BLaER1 (cell line): ENCODE data around the gene ANKFN1.
A peak's percentile ranks its signal among the peaks of the same experiment; 100 is the strongest.

Experiments used
- H3K27ac ChIP-seq: shearing (Covaris generic); formaldehyde crosslinking; 2 replicates; pipeline ENCODE4 v1.8.1; 2022
- H3K27me3 ChIP-seq: shearing (Covaris generic); formaldehyde crosslinking; 2 replicates; pipeline ENCODE4 v1.8.1; 2022
- H3K36me3 ChIP-seq: shearing (Covaris generic); formaldehyde crosslinking; 2 replicates; pipeline ENCODE4 v1.8.1; 2022
- H3K4me1 ChIP-seq: shearing (Covaris generic); formaldehyde crosslinking; 2 replicates; pipeline ENCODE4 v1.8.1; 2022
- H3K4me2 ChIP-seq: shearing (Covaris generic); formaldehyde crosslinking; 2 replicates; pipeline ENCODE4 v1.8.1; 2022
- H3K4me3 ChIP-seq: shearing (Covaris generic); formaldehyde crosslinking; 2 replicates; pipeline ENCODE4 v1.8.1; 2022
- H3K9ac ChIP-seq: shearing (Covaris generic); formaldehyde crosslinking; 2 replicates; pipeline ENCODE4 v1.8.1; 2022
- H3K9me3 ChIP-seq: shearing (Covaris generic); formaldehyde crosslinking; 2 replicates; pipeline ENCODE4 v1.8.1; 2022
- H4K20me1 ChIP-seq: shearing (Covaris generic); formaldehyde crosslinking; 2 replicates; pipeline ENCODE4 v1.8.1; 2022
- Cebpa-rat ChIP-seq: shearing (Covaris generic); IDR thresholded peaks from 2 replicates; pipeline ENCODE4 v1.8.1; 2022

ANKFN1 gene

DNA sequence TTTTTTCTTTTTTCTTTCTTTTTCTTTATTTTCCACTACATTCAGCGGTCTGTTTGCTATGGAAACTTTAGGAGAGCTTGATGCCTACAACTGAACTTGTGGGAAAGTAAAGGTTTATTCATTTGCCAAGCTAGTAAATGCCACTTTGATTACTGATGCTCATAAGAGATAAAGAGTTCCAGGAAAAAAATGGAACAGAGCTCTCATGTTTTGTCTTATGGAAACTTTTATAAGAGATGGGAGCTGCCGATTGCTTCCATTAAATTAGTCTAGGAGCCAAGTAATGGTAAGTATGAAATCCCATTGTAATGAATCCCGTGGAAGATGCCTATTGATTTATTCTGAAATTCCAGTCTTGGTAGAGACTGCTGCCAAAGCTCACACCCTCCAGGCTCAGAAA is 7.1 kb downstream of the ANKFN1 start:
- Histone ChIP-seq H3K4me3 (no peak overlapping the region), H3K4me2 (no peak overlapping the region), H3K4me1 (no peaks in the 10 kb centered on the region), H4K20me1 (no peaks in the 10 kb centered on the region), H3K9me3 (no peaks in the 10 kb centered on the region), H3K36me3 (no peaks in the 10 kb centered on the region), H3K9ac (no peak overlapping the region), H3K27me3 (no peaks in the 10 kb centered on the region), H3K27ac (no peak overlapping the region)
- no peak for TF ChIP-seq Cebpa-rat

DNA sequence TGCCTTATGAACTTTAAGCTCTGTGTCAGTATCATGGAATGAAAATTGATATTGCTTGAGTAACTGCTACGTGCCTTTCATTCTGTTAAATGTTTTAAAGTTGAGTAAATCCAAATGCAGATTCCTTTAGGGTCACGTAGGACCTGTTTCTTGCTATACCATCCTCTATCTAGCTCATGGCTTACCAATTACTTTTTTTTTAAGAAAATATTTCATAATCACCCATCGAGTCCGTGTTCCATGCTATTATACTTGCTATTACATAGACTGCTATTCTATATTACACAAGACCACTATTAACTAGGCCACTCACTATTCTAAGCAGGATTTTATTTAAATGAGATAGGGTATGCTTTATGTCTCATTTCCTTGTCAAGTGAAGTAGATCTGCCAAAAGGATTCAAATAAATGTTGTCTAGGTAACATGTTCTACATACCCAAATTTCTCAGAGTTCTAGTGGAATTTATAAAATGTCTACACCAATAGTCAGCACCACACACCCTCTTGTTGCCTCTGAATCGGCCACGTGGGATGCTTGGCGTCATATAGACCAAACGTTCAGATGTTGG is 11.9 kb downstream of the ANKFN1 start:
- no peak overlapping the region for H3K4me2 ChIP-seq
- H3K27ac ChIP-seq: no peak overlapping the region
- H4K20me1 ChIP-seq: no peaks in the 10 kb centered on the region
- no peak overlapping the region for H3K9ac ChIP-seq
- H3K4me1 ChIP-seq: no peaks in the 10 kb centered on the region
- no peaks in the 10 kb centered on the region for H3K27me3 ChIP-seq
- H3K36me3 ChIP-seq: no peaks in the 10 kb centered on the region
- H3K9me3 ChIP-seq: no peaks in the 10 kb centered on the region
- no peak overlapping the region for H3K4me3 ChIP-seq
- TF ChIP-seq Cebpa-rat: no peak

- no peak overlapping the region for H3K4me2 ChIP-seq
- H3K36me3 ChIP-seq: no peaks in the 10 kb centered on the region
- no peaks in the 10 kb centered on the region for H3K27me3 ChIP-seq
- H3K27ac ChIP-seq: no peak overlapping the region
- no peaks in the 10 kb centered on the region for H3K9me3 ChIP-seq
- TF ChIP-seq Cebpa-rat: no peak
- no peaks in the 10 kb centered on the region for H4K20me1 ChIP-seq
- H3K4me1 ChIP-seq: no peaks in the 10 kb centered on the region
- no peak overlapping the region for H3K9ac ChIP-seq
- H3K4me3 ChIP-seq: no peak overlapping the region
These were observed 14.2 kb downstream of the ANKFN1 start for GRCh38 chr17:56167491-56167890.

- Histone ChIP-seq H3K9me3 (no peaks in the 10 kb centered on the region), H3K27ac (no peak overlapping the region), H3K4me3 (no peak overlapping the region), H4K20me1 (no peaks in the 10 kb centered on the region), H3K27me3 (no peaks in the 10 kb centered on the region), H3K4me2 (no peak overlapping the region), H3K9ac (no peak overlapping the region), H3K36me3 (no peaks in the 10 kb centered on the region), H3K4me1 (peaks cover 14% of the 10 kb centered on the region)
- no peak for TF ChIP-seq Cebpa-rat
These were observed 16.3 kb downstream of the ANKFN1 start for GRCh38 chr17:56169621-56170020.

- H4K20me1 ChIP-seq: no peaks in the 10 kb centered on the region
- H3K4me1 ChIP-seq: peaks cover 22% of the 10 kb centered on the region
- no peak overlapping the region for H3K27ac ChIP-seq
- H3K9ac ChIP-seq: no peak overlapping the region
- no peak for TF ChIP-seq Cebpa-rat
- H3K36me3 ChIP-seq: no peaks in the 10 kb centered on the region
- H3K4me3 ChIP-seq: no peak overlapping the region
- no peaks in the 10 kb centered on the region for H3K27me3 ChIP-seq
- H3K9me3 ChIP-seq: no peaks in the 10 kb centered on the region
- H3K4me2 ChIP-seq: no peak overlapping the region
These were observed 18.1 kb downstream of the ANKFN1 start for GRCh38 chr17:56171186-56171959.

- Histone ChIP-seq H3K9ac (no peak overlapping the region), H3K4me1 (peaks cover 28% of the 10 kb centered on the region), H3K4me3 (no peak overlapping the region), H3K27ac (no peak overlapping the region), H3K36me3 (no peaks in the 10 kb centered on the region), H3K9me3 (no peaks in the 10 kb centered on the region), H4K20me1 (no peaks in the 10 kb centered on the region), H3K27me3 (no peaks in the 10 kb centered on the region), H3K4me2 (no peak overlapping the region)
- TF ChIP-seq Cebpa-rat: no peak
These were observed 19.3 kb downstream of the ANKFN1 start for GRCh38 chr17:56172517-56172982.

GRCh38 chr17:56173026-56173425 is 19.8 kb downstream of the ANKFN1 start:
- H3K36me3 ChIP-seq: no peaks in the 10 kb centered on the region
- H3K9me3 ChIP-seq: no peaks in the 10 kb centered on the region
- no peaks in the 10 kb centered on the region for H4K20me1 ChIP-seq
- no peaks in the 10 kb centered on the region for H3K27me3 ChIP-seq
- no peak overlapping the region for H3K4me3 ChIP-seq
- no peak overlapping the region for H3K4me2 ChIP-seq
- no peak for TF ChIP-seq Cebpa-rat
- peaks cover 28% of the 10 kb centered on the region for H3K4me1 ChIP-seq
- no peak overlapping the region for H3K27ac ChIP-seq
- no peak overlapping the region for H3K9ac ChIP-seq

GRCh38 chr17:56173958-56174835 is 20.9 kb downstream of the ANKFN1 start:
- H4K20me1 ChIP-seq: no peaks in the 10 kb centered on the region
- peaks cover 28% of the 10 kb centered on the region for H3K4me1 ChIP-seq
- TF ChIP-seq Cebpa-rat: no peak
- H3K4me3 ChIP-seq: no peak overlapping the region
- no peaks in the 10 kb centered on the region for H3K36me3 ChIP-seq
- peak overlapping the region; percentile 33; the same call in 1 of the 2 replicates for H3K27ac ChIP-seq
- H3K4me2 ChIP-seq: peak overlapping the region; percentile 74
- H3K27me3 ChIP-seq: no peaks in the 10 kb centered on the region
- no peak overlapping the region for H3K9ac ChIP-seq
- H3K9me3 ChIP-seq: no peaks in the 10 kb centered on the region

DNA sequence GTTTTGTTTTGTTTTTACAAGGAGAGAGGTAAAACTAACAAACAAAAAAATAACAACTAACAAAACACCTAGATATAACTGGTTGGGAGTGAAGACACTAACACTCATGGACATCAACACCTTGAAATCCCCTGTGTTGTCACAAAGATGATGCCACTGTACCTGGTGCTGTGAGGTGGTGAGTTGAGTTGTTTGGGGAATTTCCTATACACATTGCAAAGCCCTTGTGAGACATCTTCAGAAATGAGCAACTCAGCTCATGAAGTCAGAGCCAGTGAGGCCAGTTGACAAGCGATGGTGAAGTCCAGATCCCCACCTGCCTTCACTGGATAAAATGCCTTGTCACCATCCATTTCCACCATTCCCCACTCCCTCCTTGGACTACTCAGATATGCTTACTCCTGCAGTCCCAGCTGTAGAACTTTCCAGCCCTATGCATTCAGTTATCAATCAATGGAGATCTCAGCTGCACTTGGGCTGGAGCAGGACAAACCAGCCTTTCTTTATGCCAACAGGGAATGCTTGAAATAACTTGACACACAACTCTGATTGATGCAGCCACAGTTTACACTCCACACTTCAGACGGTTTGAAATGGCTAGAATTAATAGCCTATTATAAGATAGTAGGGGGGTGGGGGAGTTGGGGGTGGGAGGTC is 22.2 kb downstream of the ANKFN1 start:
- Histone ChIP-seq H3K9ac (no peak overlapping the region), H3K9me3 (no peaks in the 10 kb centered on the region), H3K36me3 (no peaks in the 10 kb centered on the region), H3K4me3 (no peak overlapping the region), H3K4me2 (no peak overlapping the region), H3K27ac (no peak overlapping the region), H3K27me3 (no peaks in the 10 kb centered on the region), H3K4me1 (peaks cover 28% of the 10 kb centered on the region), H4K20me1 (no peaks in the 10 kb centered on the region)
- TF ChIP-seq Cebpa-rat: no peak
